Natural killer cell (primary cell): ENCODE data around the gene CTIF. TPM values are rescaled to one million over a fixed set of nuclear protein-coding genes. Genes with fewer than 3 reads are reported as not detected.

Source experiments
- ATAC-seq, 3 donors: fragments of 150-1000 bp in 2 of 3; fragments of 200-7000 bp in 1 of 3; cut with Tn5 transposase; 1 replicate in 1 of 3; 2 replicates in 2 of 3; pipeline ENCODE4 v1.10.0; 2021; ENCODE audit warnings: mild to moderate bottlenecking in 2 of 3, moderate library complexity in 2 of 3
- DNase-seq, 2 donors: peaks; one replicate each; pipeline versions ENCODE4 v3.0.0 to v3.0.0-alpha.2; 2013 to 2021; ENCODE audit warnings: mixed read lengths in 1 of 2
- H3K27ac ChIP-seq: one replicate; pipeline ENCODE4 v1.5.1; 2013; ENCODE audit warnings: mild to moderate bottlenecking, low read length
- H3K27me3 ChIP-seq: one replicate; pipeline ENCODE4 v1.6.1; 2013; ENCODE audit warnings: low read length; ENCODE audit not compliant: control insufficient read depth, insufficient read depth
- H3K36me3 ChIP-seq: one replicate; pipeline ENCODE4 v1.6.1; 2013; ENCODE audit warnings: low read length; ENCODE audit not compliant: control insufficient read depth, insufficient read depth
- H3K4me1 ChIP-seq: one replicate; pipeline ENCODE4 v1.6.1; 2013; ENCODE audit warnings: low read length; ENCODE audit not compliant: control insufficient read depth, insufficient read depth
- H3K4me3 ChIP-seq: one replicate; pipeline ENCODE4 v1.5.1; 2013; ENCODE audit warnings: low read length
- H3K9me3 ChIP-seq: one replicate; pipeline ENCODE4 v1.6.1; 2013; ENCODE audit warnings: low read length; ENCODE audit not compliant: control insufficient read depth, insufficient read depth
- H3K27ac Mint-ChIP-seq, 2 donors: one replicate each; pipeline ENCODE4 v1.8.0; 2022; ENCODE audit warnings: mild to moderate bottlenecking in 2 of 2, mixed read lengths in 2 of 2, moderate library complexity in 1 of 2
- H3K27me3 Mint-ChIP-seq, 2 donors: one replicate each; pipeline ENCODE4 v1.8.0; 2022; ENCODE audit warnings: low read depth in 2 of 2, mixed read lengths in 2 of 2
- H3K36me3 Mint-ChIP-seq: one replicate; pipeline ENCODE4 v1.8.0; 2022; ENCODE audit warnings: mixed read lengths
- H3K4me1 Mint-ChIP-seq, 2 donors: one replicate each; pipeline ENCODE4 v1.8.0; 2022; ENCODE audit warnings: mixed read lengths in 2 of 2
- H3K4me3 Mint-ChIP-seq: one replicate; pipeline ENCODE4 v1.8.0; 2022; ENCODE audit warnings: mild to moderate bottlenecking, moderate library complexity, mixed read lengths
- H3K9me3 Mint-ChIP-seq, 2 donors: one replicate each; pipeline ENCODE4 v1.8.0; 2022; ENCODE audit warnings: mixed read lengths in 2 of 2
- CTCF ChIP-seq: fragments of 200-600 bp; IDR thresholded peaks from one replicate; pipeline ENCODE4 v1.8.0; 2022; ENCODE audit warnings: antibody characterized with exemption
- WGBS: methylation state at CpG from one replicate; pipeline ENCODE4 v1.1.7; 2013; ENCODE audit warnings: missing lambda C conversion rate; ENCODE audit not compliant: insufficient coverage; 5-methylcytosine and 5-hydroxymethylcytosine counted together
- intact Hi-C: fragments of 100-400 bp; cut with micrococcal nuclease; formaldehyde crosslinking; loops from one replicate; pipeline ENCODE4 v1.14.2; 2022
- total RNA-seq, 4 donors: library from RNA; stranded (reverse); fragments of 120-200 nt in 1 of 4; gene quantifications; one replicate each; pipeline versions ENCODE4 v1.2.3 to v1.2.4, GENCODE V29; 2013 to 2022

CTIF gene
- total RNA-seq, 3 donors from 2014 or later (not counting 1 experiment from before 2014, with no cell fraction given): 6.9 to 10.2 (median 8.2) TPM

- over 99% methylated on average over 5 of the region's 6 CpGs for WGBS
- Histone ChIP-seq H3K36me3 (no peaks in the 10 kb centered on the region), H3K27me3 (no peaks in the 10 kb centered on the region), H3K4me3 (no peak overlapping the region), H3K27ac (no peak overlapping the region), H3K4me1 (peaks cover 43% of the 10 kb centered on the region), H3K9me3 (no peaks in the 10 kb centered on the region)
- DNase-seq (no peak), ATAC-seq (no peak)
- H3K36me3 Mint-ChIP-seq: peaks cover 9% of the 10 kb centered on the region
- peaks cover 78 to 88% of the 10 kb centered on the region in 2 donors for H3K4me1 Mint-ChIP-seq
- no peaks in the 10 kb centered on the region for H3K27me3 Mint-ChIP-seq
- intact Hi-C loops: no loop called here
- no peak overlapping the region for H3K4me3 Mint-ChIP-seq
- H3K9me3 Mint-ChIP-seq: no peaks in the 10 kb centered on the region
- TF ChIP-seq CTCF: no peak
- peak overlapping the region; percentile 38 to 85 for H3K27ac Mint-ChIP-seq
These were observed 286.4 kb downstream of the CTIF start for GRCh38 chr18:48825101-48825745.

- H3K27ac Mint-ChIP-seq: peak overlapping the region; percentile 43 to 52
- intact Hi-C loops: no loop called here
- DNase-seq: no peak
- H3K4me3 ChIP-seq: no peak overlapping the region
- H3K27me3 ChIP-seq: no peaks in the 10 kb centered on the region
- H3K4me1 ChIP-seq: peaks cover 43% of the 10 kb centered on the region
- H3K4me3 Mint-ChIP-seq: no peak overlapping the region
- H3K36me3 Mint-ChIP-seq: peaks cover 9% of the 10 kb centered on the region
- no peaks in the 10 kb centered on the region for H3K9me3 Mint-ChIP-seq
- H3K27ac ChIP-seq: no peak overlapping the region
- H3K9me3 ChIP-seq: no peaks in the 10 kb centered on the region
- no peak for ATAC-seq
- no peaks in the 10 kb centered on the region for H3K27me3 Mint-ChIP-seq
- TF ChIP-seq CTCF: no peak
- peaks cover 78 to 88% of the 10 kb centered on the region in 2 donors for H3K4me1 Mint-ChIP-seq
- no peaks in the 10 kb centered on the region for H3K36me3 ChIP-seq
- WGBS: 95% methylated on average over 7 of the region's 7 CpGs
These were observed 287.4 kb downstream of the CTIF start for GRCh38 chr18:48826271-48826670.

GRCh38 chr18:48826806-48827205 is 288.0 kb downstream of the CTIF start:
- Histone ChIP-seq H3K4me3 (no peak overlapping the region), H3K27me3 (no peaks in the 10 kb centered on the region), H3K36me3 (no peaks in the 10 kb centered on the region), H3K9me3 (no peaks in the 10 kb centered on the region), H3K27ac (no peak overlapping the region), H3K4me1 (peaks cover 48% of the 10 kb centered on the region)
- H3K36me3 Mint-ChIP-seq: peaks cover 9% of the 10 kb centered on the region
- ATAC-seq (no peak), DNase-seq (peak in 1 of 2 donors; percentile 9)
- peak overlapping the region; percentile 43 to 52 for H3K27ac Mint-ChIP-seq
- 97% methylated on average over 8 of the region's 8 CpGs for WGBS
- no peak overlapping the region for H3K4me3 Mint-ChIP-seq
- TF ChIP-seq CTCF: no peak
- H3K9me3 Mint-ChIP-seq: no peaks in the 10 kb centered on the region
- intact Hi-C loops: no loop called here
- H3K27me3 Mint-ChIP-seq: no peaks in the 10 kb centered on the region
- H3K4me1 Mint-ChIP-seq: peaks cover 80 to 88% of the 10 kb centered on the region in 2 donors
